K562 (cell line): Measurements from ENCODE around the gene SLC11A1. TPM values are rescaled to one million over a fixed set of nuclear protein-coding genes. Genes with fewer than 3 reads are reported as not detected.

Experiments
- ATAC-seq: fragments of 200-7000 bp; cut with Tn5 transposase; 3 replicates; pipeline ENCODE4 v1.9.1; 2020; ENCODE audit warnings: moderate library complexity
- BruUV-seq: library from RNA; stranded (reverse); fragments of 400-500 nt; replicated peaks from 2 replicates; lab custom pipeline; 2021; lab: Mats Ljungman, UMichigan
- CTCF ChIA-PET: fragments of 300-600 bp; formaldehyde crosslinking; extraction: SDS; loops from one replicate; lab custom pipeline; 2021; ENCODE audit warnings: low intra/inter-chr PET ratio; lab: Yijun Ruan, JAX
- POLR2A ChIA-PET: fragments of 300-600, 350-650 bp; sonication (Branson Sonifier 250); formaldehyde crosslinking; extraction: SDS; loops from one replicate; lab custom pipeline; 2021; ENCODE audit warnings: antibody characterized with exemption, inconsistent platforms; lab: Yijun Ruan, JAX
- DNase-seq, 4 experiments: peaks; one replicate each; pipeline versions ENCODE4 v3.0.0 to v3.0.0-alpha.2; 2011 to 2018; ENCODE audit warnings: low spot score in 3 of 4, mixed read lengths in 3 of 4; ENCODE audit errors: extremely low read depth in 1 of 4
- FAIRE-seq: peaks from 2 replicates; lab custom pipeline; 2011; peaks lifted over from hg19 to GRCh38; lab: Jason Lieb, UNC
- H2AFZ ChIP-seq: 2 replicates; pipeline ENCODE4 v1.6.0; 2011; ENCODE audit warnings: low read depth, low read length, control low read depth, inconsistent platforms
- H3K27ac ChIP-seq: fragments of 200-600 bp; 3 replicates; pipeline ENCODE4 v1.8.0; 2011; ENCODE audit warnings: low read depth, mild to moderate bottlenecking, control low read depth, inconsistent platforms, low read length, moderate library complexity, mixed read lengths; ENCODE audit errors: extremely low read depth
- H3K27me3 ChIP-seq, 2 experiments: fragments of 300-600 bp in 1 of 2; 2 replicates in 1 of 2; 3 replicates in 1 of 2; pipeline versions ENCODE4 v1.6.0 to v1.8.0; 2011; ENCODE audit warnings: inconsistent platforms in 2 of 2, low read length in 2 of 2, mild to moderate bottlenecking in 1 of 2, mixed read lengths in 1 of 2, moderate library complexity in 1 of 2; ENCODE audit not compliant: control insufficient read depth in 2 of 2, insufficient read depth in 2 of 2
- H3K36me3 ChIP-seq: fragments of 300-600 bp; 3 replicates; pipeline ENCODE4 v1.8.0; 2011; ENCODE audit warnings: mild to moderate bottlenecking, low read length, inconsistent platforms; ENCODE audit not compliant: control insufficient read depth, insufficient read depth
- H3K4me1 ChIP-seq, 2 experiments: fragments of 200-600 bp in 1 of 2; replicated peaks in 1 of 2; 2 replicates in 1 of 2; 3 replicates in 1 of 2; pipeline versions ENCODE4 v1.5.1 to v1.8.0; 2011; ENCODE audit warnings: inconsistent platforms in 2 of 2, low read length in 2 of 2, mild to moderate bottlenecking in 1 of 2, mixed read lengths in 1 of 2, moderate library complexity in 1 of 2; ENCODE audit not compliant: control insufficient read depth in 2 of 2, insufficient read depth in 2 of 2
- H3K4me2 ChIP-seq: 2 replicates; pipeline ENCODE4 v1.6.1; 2011; ENCODE audit warnings: low read length, control low read depth, inconsistent platforms, mixed read lengths; ENCODE audit not compliant: insufficient read depth
- H3K4me3 ChIP-seq: fragments of 200-600 bp; sonication (generic), shearing (Covaris generic); 2 replicates; pipeline ENCODE4 v1.5.1; 2016; ENCODE audit warnings: control low read depth, inconsistent platforms
- H3K79me2 ChIP-seq: fragments of 200-600 bp; 3 replicates; pipeline ENCODE4 v1.8.0; 2011; ENCODE audit warnings: low read length, inconsistent platforms; ENCODE audit not compliant: control insufficient read depth, insufficient read depth
- H3K9ac ChIP-seq, 2 experiments: 2 replicates each; pipeline versions ENCODE4 v1.6.0 to v1.6.1; 2011; ENCODE audit warnings: low read depth in 2 of 2, low read length in 2 of 2, control low read depth in 1 of 2, inconsistent platforms in 1 of 2, mild to moderate bottlenecking in 1 of 2, mixed read lengths in 1 of 2; ENCODE audit not compliant: insufficient read depth in 1 of 2
- H3K9me1 ChIP-seq: one replicate; pipeline ENCODE4 v1.6.0; 2011; ENCODE audit warnings: inconsistent platforms, mild to moderate bottlenecking, low read length, moderate library complexity; ENCODE audit not compliant: control insufficient read depth, insufficient read depth
- H3K9me3 ChIP-seq: replicated peaks from 2 replicates; pipeline ENCODE4 v1.5.1; 2011; ENCODE audit warnings: low read depth, low read length, inconsistent platforms; ENCODE audit not compliant: control insufficient read depth, insufficient read depth
- H4K20me1 ChIP-seq: replicated peaks from 2 replicates; pipeline ENCODE4 v1.6.1; 2011; ENCODE audit warnings: low read length, inconsistent platforms, mixed read lengths; ENCODE audit not compliant: control insufficient read depth, insufficient read depth
- ARHGAP35 ChIP-seq: fragments of 450-650 bp; IDR thresholded peaks from 2 replicates; pipeline ENCODE4 v1.6.1; 2018; ENCODE audit not compliant: partially characterized antibody
- CBFB ChIP-seq: sonication (generic); formaldehyde crosslinking; IDR thresholded peaks from 2 replicates; pipeline ENCODE4 v1.4.0; 2020; ENCODE audit warnings: mild to moderate bottlenecking, missing genetic modification reagents
- HNRNPH1 ChIP-seq: fragments of 200-400 bp; formaldehyde crosslinking; optimal IDR thresholded peaks from 2 replicates; pipeline ENCODE3; 2017; ENCODE audit warnings: low read depth, mild to moderate bottlenecking, low read length, moderate library complexity
- MECOM ChIP-seq: fragments of 250-450 bp; sonication (Bioruptor Pico); IDR thresholded peaks from 2 replicates; pipeline ENCODE4 v1.8.0; 2022; ENCODE audit warnings: inconsistent platforms
- NFE2 ChIP-seq: IDR thresholded peaks from 2 replicates; pipeline ENCODE4 v1.6.1; 2014; ENCODE audit warnings: antibody characterized with exemption, low read depth
- PHF20 ChIP-seq: fragments of 450-650 bp; IDR thresholded peaks from 2 replicates; pipeline ENCODE4 v1.6.1; 2018; ENCODE audit not compliant: partially characterized antibody
- PHTF2 ChIP-seq: fragments of 250-450 bp; sonication (Bioruptor Pico); IDR thresholded peaks from 2 replicates; pipeline ENCODE4 v1.5.0; 2021; ENCODE audit warnings: mild to moderate bottlenecking
- ZNF561 ChIP-seq: fragments of 450-650 bp; formaldehyde crosslinking; conservative IDR thresholded peaks from 2 replicates; pipeline ENCODE4 v1.4.0; 2020; ENCODE audit warnings: mild to moderate bottlenecking, moderate library complexity
- ZNF780A ChIP-seq: fragments of 250-450 bp; sonication (Bioruptor Pico); IDR thresholded peaks from 2 replicates; pipeline ENCODE4 v1.5.0; 2021; ENCODE audit warnings: mild to moderate bottlenecking
- WGBS: fragments of 100-300 bp; shearing (Covaris generic); methylation state at CpG from one replicate; pipeline ENCODE4 v1.1.6; 2016; ENCODE audit warnings: low coverage, mixed read lengths; ENCODE audit not compliant: insufficient coverage; ENCODE audit errors: missing lambda C conversion rate; 5-methylcytosine and 5-hydroxymethylcytosine counted together
- in situ Hi-C: fragments of 300-500 bp; cut with MboI; formaldehyde crosslinking; loops from 4 replicates; pipeline ENCODE4 v1.15.0; 2018; ENCODE audit warnings: inconsistent platforms, mixed read lengths
- intact Hi-C: fragments of 100-400 bp; cut with micrococcal nuclease; formaldehyde crosslinking; loops from 2 replicates; pipeline ENCODE4 v1.14.2; 2022
- polyA plus RNA-seq, 8 experiments: library from polyadenylated mRNA; depleted of rRNA in 4 of 8; stranded (reverse) in 5 of 8; unstranded in 3 of 8; fragments of >200 nt; fragmentation: Nextera tagmentation in 2 of 8; fragmentation: Illumina TruSeq in 1 of 8; extraction: Ambion mirVana in 2 of 8; extraction: Trizol in 1 of 8; gene quantifications; 2 replicates each; pipeline versions ENCODE4 v1.2.1 to v1.2.3, GENCODE V29; 2011 to 2014; ENCODE audit warnings: inconsistent platforms in 1 of 8, missing spikeins in 1 of 8
- total RNA-seq, 7 experiments: library from RNA; depleted of rRNA in 6 of 7; stranded (reverse); fragments of >200 nt in 6 of 7; fragmentation: Illumina TruSeq in 2 of 7; extraction: Trizol in 2 of 7; gene quantifications; 2 replicates each; pipeline versions ENCODE4 v1.2.1 to v1.2.3, GENCODE V29; 2011 to 2021; ENCODE audit warnings: low replicate concordance in 1 of 7
- TF ChIP-seq, protein P1 (sequence below): sonication (generic); formaldehyde crosslinking; IDR thresholded peaks from 2 replicates; pipeline ENCODE4 v1.8.1; 2023; ENCODE audit warnings: mild to moderate bottlenecking, missing genetic modification reagents

SLC11A1 gene
- total and polyA plus RNA-seq, 9 of the 15 experiments (the other 6 are each of a cell fraction or from before 2014, with no cell fraction given), result 0.35 to 1.6 (median 0.65) TPM

DNA sequence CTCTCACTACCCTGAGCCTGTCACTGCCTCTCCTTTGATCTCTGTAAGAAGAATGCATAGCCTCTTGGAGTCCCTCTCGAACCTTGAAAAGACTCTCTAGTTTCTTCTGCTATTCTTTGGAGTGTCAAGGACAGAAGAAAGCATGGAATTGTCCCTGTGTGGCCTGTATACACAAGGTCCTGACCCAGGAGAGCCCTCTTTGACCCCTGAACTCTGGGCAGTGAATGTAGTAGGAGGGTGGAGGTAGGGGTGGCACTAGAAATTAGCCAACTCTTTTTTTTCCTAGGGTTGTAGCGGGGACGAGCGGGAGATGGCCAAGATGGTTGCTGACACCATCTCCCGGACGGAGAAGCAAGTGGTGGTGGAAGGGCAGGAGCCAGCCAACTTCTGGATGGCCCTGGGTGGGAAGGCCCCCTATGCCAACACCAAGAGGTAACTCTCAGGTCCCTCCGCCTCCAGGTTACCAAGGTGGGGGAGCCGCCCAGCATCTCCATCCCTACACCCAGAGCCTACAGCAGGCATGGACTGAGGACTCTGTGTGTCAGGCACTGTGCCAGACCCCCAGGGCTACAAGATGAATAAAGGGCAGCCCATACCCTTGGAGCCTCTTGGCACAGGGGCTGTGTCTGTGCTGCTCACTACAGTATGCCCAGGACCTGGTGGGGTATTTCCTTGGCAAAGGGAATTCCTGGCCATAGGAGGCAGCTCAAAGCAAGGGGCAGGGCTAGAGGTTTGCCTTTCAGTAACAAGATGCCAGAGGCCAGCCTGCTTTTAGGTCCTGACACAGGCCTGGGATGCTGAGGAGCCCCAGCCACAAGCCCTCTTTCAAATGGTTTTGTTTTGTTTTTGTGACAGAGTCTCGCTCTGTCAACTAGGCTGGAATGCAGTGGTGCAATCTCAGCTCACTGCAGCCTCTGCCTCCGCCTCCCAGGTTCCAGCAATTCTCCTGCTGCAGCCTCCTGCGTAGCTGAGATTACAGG is 53.2 kb downstream of the SLC11A1 start (continued):
- TF ChIP-seq, protein P1, sequence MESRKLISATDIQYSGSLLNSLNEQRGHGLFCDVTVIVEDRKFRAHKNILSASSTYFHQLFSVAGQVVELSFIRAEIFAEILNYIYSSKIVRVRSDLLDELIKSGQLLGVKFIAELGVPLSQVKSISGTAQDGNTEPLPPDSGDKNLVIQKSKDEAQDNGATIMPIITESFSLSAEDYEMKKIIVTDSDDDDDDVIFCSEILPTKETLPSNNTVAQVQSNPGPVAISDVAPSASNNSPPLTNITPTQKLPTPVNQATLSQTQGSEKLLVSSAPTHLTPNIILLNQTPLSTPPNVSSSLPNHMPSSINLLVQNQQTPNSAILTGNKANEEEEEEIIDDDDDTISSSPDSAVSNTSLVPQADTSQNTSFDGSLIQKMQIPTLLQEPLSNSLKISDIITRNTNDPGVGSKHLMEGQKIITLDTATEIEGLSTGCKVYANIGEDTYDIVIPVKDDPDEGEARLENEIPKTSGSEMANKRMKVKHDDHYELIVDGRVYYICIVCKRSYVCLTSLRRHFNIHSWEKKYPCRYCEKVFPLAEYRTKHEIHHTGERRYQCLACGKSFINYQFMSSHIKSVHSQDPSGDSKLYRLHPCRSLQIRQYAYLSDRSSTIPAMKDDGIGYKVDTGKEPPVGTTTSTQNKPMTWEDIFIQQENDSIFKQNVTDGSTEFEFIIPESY (CRISPR knock-in tag), result no peak
- TF ChIP-seq ZNF561 (CRISPR knock-in tag) (no peak), CBFB (no peak), ARHGAP35 (no peak), HNRNPH1 (no peak), NFE2 (no peak), ZNF780A (no peak)

- no peaks in the 10 kb centered on the region for H3K27me3 ChIP-seq
- no peaks in the 10 kb centered on the region for H3K36me3 ChIP-seq
- CTCF ChIA-PET, result no interaction called here
- BruUV-seq, result no TSS peak
- H3K4me3 ChIP-seq, result no peak overlapping the region
- intact Hi-C loops, result no loop called here
- H4K20me1 ChIP-seq, result no peaks in the 10 kb centered on the region
- H2AFZ ChIP-seq, result no peak overlapping the region
- no peak for FAIRE-seq
- no peak overlapping the region for H3K27ac ChIP-seq
- H3K79me2 ChIP-seq, result no peaks in the 10 kb centered on the region
- in situ Hi-C loops, result no loop called here
- H3K4me1 ChIP-seq, result no peaks in the 10 kb centered on the region; a peak in 2 of 5 replicates
- no peak for ATAC-seq
- 33% methylated on average over 3 of the region's 5 CpGs for WGBS
- POLR2A ChIA-PET, result interaction anchor here (0.6 to 0.7 kb wide), 3 partner anchors 10 to 853 kb away, joined by 3 to 4 read pairs (median 4); no protein-coding TSS in a partner anchor
- H3K4me2 ChIP-seq, result no peak overlapping the region
- no peak overlapping the region for H3K9ac ChIP-seq
- no peaks in the 10 kb centered on the region for H3K9me3 ChIP-seq
- DNase-seq, result no peak
- no peaks in the 10 kb centered on the region for H3K9me1 ChIP-seq
- TF ChIP-seq PHTF2 (CRISPR knock-in tag) (no peak), MECOM (CRISPR knock-in tag) (no peak), PHF20 (no peak)
These were observed 54.9 kb downstream of the SLC11A1 start for GRCh38 chr2:218436992-218437391.
